ENCODE data around the gene LPP.

DNA sequence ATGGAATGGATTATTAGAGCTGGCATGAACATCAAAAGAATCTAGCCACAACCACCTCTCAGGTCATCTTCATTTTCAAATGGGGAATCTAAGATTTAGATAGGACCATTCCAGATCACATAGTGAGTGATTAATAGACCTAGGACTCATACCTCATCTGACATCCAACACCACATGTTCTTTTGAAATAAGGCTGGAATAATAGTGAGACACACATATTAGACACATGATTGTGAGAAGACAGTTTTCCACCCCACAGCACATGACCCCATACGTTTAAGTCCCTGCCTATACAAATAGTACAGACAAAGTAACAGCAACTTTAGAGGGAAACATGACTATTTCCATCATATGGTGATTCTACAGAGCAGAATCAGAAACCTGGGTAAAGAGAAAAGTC lies 673.1 kb downstream of the LPP start:
- TF ChIP-seq, protein P1, sequence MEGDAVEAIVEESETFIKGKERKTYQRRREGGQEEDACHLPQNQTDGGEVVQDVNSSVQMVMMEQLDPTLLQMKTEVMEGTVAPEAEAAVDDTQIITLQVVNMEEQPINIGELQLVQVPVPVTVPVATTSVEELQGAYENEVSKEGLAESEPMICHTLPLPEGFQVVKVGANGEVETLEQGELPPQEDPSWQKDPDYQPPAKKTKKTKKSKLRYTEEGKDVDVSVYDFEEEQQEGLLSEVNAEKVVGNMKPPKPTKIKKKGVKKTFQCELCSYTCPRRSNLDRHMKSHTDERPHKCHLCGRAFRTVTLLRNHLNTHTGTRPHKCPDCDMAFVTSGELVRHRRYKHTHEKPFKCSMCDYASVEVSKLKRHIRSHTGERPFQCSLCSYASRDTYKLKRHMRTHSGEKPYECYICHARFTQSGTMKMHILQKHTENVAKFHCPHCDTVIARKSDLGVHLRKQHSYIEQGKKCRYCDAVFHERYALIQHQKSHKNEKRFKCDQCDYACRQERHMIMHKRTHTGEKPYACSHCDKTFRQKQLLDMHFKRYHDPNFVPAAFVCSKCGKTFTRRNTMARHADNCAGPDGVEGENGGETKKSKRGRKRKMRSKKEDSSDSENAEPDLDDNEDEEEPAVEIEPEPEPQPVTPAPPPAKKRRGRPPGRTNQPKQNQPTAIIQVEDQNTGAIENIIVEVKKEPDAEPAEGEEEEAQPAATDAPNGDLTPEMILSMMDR (IDR thresholded peaks at IDR 0.05; ENCODE audit: insufficient read depth, low read depth, low read length): no peak
- no peak for TF ChIP-seq EZH2 (IDR thresholded peaks at IDR 0.05; ENCODE audit: insufficient read depth, low read length)
